Measurements from ENCODE around the gene KCNQ5.

GRCh38 chr6:72916298-72916697, 294.4 kb downstream of the KCNQ5 start:
- TF ChIP-seq POLR2AphosphoS5 (IDR thresholded peaks at IDR 0.05): no peak
- TF ChIP-seq POLR2A (IDR thresholded peaks at IDR 0.05): no peak
